Fibroblast of lung (primary cell): ENCODE data around the gene MAT2A.
"Not testable (repeated sequence)": the region's sequence is repeated elsewhere in the genome, so short reads cannot be mapped to it uniquely, and the experiment has no call there.

Experiments
- EZH2 ChIP-seq: IDR thresholded peaks from 2 replicates; pipeline ENCODE4 v1.5.1; 2012; ENCODE audit warnings: low read length, control low read depth, mild to moderate bottlenecking; ENCODE audit errors: missing control alignments
- TF ChIP-seq, protein P1 (sequence below), 2 donors: IDR thresholded peaks in 1 of 2; conservative IDR thresholded peaks in 1 of 2; 1 replicate in 1 of 2; 2 replicates in 1 of 2; pipeline ENCODE4 v1.5.1; 2011 to 2012; ENCODE audit warnings: low read length in 2 of 2, control low read depth in 1 of 2, inconsistent platforms in 1 of 2, low read depth in 1 of 2, mild to moderate bottlenecking in 1 of 2

DNA sequence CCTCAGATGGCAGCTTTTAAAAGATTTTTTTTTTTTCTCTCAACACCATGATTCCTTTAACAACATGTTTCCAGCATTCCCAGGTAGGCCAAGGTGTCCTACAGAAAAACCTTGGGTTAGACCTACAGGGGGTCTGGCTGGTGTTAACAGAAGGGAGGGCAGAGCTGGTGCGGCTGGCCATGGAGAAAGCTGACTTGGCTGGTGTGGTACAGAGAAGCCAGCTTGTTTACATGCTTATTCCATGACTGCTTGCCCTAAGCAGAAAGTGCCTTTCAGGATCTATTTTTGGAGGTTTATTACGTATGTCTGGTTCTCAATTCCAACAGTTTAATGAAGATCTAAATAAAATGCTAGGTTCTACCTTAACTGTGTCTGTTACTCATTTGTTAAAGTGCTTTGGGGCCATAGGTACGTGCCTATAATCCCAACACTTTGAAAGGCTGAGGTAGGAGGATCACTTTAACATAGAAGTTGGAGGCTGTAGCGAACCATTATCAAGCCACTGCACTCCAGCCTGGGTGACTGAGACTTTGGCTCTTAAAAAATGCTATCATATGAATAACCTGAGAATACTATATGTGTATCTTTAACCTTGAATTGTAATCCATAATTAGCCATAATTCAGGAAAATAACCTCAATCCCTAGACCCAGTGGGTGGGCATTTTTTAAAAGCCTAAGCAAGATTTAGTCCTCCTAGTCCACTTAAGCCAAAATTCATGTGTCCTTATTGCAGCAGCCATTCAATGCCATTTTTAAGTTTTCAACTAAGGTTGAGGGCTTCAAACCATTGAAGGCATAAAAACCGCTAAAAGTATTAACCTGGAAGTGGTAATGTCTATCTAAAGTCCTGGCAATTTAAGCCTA is 6.2 kb downstream of the MAT2A start:
- TF ChIP-seq, protein P1, sequence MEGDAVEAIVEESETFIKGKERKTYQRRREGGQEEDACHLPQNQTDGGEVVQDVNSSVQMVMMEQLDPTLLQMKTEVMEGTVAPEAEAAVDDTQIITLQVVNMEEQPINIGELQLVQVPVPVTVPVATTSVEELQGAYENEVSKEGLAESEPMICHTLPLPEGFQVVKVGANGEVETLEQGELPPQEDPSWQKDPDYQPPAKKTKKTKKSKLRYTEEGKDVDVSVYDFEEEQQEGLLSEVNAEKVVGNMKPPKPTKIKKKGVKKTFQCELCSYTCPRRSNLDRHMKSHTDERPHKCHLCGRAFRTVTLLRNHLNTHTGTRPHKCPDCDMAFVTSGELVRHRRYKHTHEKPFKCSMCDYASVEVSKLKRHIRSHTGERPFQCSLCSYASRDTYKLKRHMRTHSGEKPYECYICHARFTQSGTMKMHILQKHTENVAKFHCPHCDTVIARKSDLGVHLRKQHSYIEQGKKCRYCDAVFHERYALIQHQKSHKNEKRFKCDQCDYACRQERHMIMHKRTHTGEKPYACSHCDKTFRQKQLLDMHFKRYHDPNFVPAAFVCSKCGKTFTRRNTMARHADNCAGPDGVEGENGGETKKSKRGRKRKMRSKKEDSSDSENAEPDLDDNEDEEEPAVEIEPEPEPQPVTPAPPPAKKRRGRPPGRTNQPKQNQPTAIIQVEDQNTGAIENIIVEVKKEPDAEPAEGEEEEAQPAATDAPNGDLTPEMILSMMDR (conservative IDR thresholded peaks at IDR 0.05 in 1 of 2, IDR thresholded peaks at IDR 0.05 in 1 of 2; ENCODE audit: low read depth in 1 of 2, low read length in 2 of 2) = not testable (repeated sequence)
- TF ChIP-seq EZH2 = not testable (repeated sequence)
